CD4-positive, alpha-beta T cell treated with Interleukin-2 at 100 ng/mL for 4 hours (primary cell): ENCODE results near the gene ACAA1.
"Not testable (repeated sequence)": the region's sequence is repeated elsewhere in the genome, so short reads cannot be mapped to it uniquely, and the experiment has no call there.

Experiments used
- DNase-seq: peaks from one replicate; pipeline ENCODE4 v3.0.0-alpha.2; 2020; ENCODE audit warnings: low spot score

The ACAA1 gene, protein sequence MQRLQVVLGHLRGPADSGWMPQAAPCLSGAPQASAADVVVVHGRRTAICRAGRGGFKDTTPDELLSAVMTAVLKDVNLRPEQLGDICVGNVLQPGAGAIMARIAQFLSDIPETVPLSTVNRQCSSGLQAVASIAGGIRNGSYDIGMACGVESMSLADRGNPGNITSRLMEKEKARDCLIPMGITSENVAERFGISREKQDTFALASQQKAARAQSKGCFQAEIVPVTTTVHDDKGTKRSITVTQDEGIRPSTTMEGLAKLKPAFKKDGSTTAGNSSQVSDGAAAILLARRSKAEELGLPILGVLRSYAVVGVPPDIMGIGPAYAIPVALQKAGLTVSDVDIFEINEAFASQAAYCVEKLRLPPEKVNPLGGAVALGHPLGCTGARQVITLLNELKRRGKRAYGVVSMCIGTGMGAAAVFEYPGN

GRCh38 chr3:38136777-38137614, at the start of gene ACAA1:
ACAA1 (minus strand) TSS chr3:38137127; CDS start chr3:38137035, 92 bp downstream.
- peak; percentile 98 for DNase-seq

DNA sequence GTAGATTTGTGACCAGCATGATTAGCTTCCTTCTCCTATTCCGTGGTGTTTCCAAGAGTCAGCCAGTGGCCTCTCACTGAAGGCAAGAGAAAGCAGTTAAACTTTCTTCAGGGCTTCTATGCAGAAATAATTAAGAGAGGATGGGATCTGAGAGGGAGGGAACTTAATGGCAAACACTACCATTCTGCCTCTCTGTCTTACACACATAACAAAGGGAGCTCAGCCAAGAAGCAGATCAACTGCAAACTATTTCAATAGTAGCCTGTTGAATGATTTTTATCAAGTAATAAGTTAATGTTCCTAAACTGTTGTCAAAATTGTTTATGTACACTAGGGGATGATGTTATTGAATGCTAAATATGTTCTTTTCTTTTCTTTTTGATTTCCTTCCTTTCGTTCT, 40.3 kb upstream of the ACAA1 start:
- no peak for DNase-seq

GRCh38 chr3:38173834-38174418, 37.0 kb upstream of the ACAA1 start:
- no peak for DNase-seq

GRCh38 chr3:38171622-38172021, 34.7 kb upstream of the ACAA1 start:
- no peak for DNase-seq

DNA sequence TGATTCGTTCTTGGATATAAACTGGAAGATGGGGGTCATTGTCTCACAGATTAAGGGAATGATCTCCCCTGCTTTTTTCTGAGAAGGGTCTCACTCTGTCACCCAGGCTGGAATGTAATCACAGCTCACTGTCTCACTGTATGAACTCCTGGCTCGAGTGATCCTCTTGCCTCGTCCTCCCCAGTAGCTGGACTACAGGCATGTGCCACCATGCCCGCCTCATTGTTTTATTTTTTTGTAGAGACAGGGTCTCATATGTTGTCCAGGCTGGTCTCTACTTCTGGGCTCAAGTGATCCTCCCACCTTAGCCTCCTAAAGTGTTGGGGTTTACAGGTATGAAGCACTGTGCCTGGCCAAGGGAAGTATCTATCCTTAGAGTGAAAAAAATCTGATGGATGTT, 33.8 kb upstream of the ACAA1 start:
- no peak for DNase-seq

GRCh38 chr3:38169027-38169317, 32.0 kb upstream of the ACAA1 start:
- peak; percentile 27 for DNase-seq

DNA sequence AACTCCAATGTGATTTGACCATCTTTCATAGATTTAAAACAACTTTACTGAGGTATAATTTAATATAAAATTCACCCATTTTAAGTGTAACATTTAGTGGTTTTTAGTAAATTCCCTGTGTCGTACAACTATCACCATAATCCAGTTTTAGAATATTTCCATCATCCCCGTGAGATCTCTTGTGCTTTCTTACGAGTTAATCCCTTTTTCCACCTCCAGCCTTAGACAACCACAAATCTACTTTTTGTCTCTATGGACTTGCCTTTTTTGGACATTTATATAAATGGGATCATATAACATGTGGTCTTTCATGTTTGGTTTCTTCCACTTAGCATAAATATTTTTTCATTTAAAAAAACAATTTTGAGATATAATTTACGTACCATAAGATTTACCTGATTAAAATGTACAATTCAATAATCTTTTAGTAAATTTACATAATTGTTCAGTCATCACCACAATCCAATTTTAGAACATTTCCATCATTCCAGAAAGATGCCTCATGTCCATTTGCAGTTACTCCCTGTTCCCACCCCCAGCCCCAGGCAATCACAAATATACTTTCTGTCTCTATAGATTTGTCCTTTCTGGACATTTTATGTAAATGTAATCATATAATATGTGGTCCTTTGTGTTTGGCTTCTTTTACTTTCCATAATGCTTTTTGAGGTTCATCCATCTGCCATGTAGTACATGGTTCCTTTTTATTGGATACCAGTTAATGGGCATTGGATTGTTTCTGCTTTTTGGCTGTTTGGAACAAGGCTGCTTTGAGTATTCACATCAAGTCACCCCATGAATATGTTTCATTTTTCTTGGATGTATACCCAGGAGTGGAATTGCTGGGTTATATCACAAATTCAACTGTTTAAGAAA, 31.5 kb upstream of the ACAA1 start:
- no peak for DNase-seq

DNA sequence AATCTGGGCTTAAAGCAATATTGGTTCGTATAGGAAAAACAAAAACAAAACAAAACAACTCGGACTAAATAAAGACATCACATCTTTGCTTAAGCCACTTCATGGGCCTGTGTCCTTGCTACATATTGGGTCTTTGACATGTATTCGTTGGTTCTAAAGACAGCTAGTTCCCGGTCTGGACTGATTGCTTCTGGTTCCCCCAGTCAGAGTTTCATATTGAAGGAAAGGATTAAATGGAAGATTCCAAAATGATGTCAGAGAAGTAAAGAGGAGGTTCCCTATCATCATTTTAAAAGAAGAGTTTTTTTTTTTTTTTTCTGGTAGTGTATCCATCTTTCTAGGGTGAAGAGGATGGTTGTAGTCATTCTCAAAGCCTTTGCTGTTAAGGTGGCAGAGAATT, 30.7 kb upstream of the ACAA1 start:
- DNase-seq = no peak

DNA sequence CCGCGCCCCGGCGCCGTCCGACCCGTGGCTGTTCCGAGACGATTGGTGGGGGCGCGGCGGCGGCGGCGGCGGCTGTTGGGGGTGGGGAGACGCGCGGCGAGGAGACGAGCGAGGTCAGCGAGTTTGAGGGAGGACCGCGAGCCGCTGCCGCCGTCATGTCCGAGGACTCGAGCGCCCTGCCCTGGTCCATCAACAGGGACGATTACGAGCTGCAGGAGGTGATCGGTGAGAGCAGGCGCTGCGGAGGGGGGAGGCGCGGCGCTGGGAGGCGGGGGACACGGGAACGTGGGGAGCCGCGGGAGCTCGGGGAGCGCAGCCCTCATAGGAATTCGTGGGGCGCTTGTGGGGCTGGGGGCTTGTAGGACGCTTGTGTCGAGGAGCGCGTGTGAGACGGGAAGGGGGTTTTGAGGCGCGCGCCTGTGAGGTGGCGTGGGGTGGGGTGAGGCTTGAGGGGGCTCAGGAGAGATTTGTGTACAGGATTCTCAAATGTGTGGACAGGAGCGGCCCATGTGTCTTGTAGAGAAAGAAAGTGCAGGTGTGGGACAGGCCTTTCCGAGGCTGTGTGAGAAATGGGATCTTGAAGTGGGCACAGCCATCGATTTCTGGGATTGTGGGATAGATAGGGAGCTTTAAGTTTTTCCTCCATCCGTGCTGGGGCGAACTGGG, 28.9 kb upstream of the ACAA1 start:
- DNase-seq = no peak

- peak; percentile 99 for DNase-seq
Observed at GRCh38 chr3:38164952-38165721, 28.2 kb upstream of the ACAA1 start, which contains the start of gene OXSR1. OXSR1 (plus strand) TSS chr3:38165537; CDS start chr3:38165877, 340 bp downstream.

- DNase-seq = no peak
Observed at GRCh38 chr3:38164643-38164951, 27.7 kb upstream of the ACAA1 start.

- DNase-seq = no peak
Observed at GRCh38 chr3:38163841-38164642, 27.1 kb upstream of the ACAA1 start.

DNA sequence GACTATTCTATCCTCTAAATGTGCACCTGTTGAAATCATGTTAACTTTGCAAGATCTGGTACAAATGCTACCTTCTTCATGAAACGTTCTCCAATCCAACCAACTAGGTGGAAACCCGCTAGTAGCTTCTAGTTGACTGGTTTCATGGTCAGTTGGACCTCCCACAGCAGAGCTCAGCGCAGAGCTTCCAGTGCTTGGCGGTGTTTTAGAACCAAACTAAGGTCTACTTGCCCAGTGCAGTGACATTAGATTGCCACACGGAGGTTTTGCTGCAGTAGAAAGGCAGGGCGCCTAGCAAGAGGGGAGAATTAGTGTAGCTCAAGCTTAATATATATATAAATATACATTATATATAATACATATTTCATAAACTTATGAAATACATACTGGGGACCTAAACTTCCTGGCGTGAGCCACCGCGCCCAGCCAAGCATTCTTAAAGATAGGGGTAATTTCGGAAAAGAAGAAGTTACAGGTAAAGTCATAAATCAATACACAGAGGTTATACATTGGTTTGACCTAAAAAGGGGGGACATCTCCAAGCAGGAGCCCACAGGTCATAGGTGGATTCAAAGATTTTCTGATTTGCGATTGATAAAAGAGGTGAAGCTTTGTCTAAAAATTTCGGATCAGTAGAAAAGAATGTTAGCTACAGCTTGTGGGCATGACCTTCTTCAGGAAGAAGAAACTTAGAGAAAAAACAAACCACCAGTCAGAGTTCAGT, 26.4 kb upstream of the ACAA1 start:
- no peak for DNase-seq

- DNase-seq = not testable (repeated sequence)
Observed at GRCh38 chr3:38160704-38161103, 23.8 kb upstream of the ACAA1 start.

DNA sequence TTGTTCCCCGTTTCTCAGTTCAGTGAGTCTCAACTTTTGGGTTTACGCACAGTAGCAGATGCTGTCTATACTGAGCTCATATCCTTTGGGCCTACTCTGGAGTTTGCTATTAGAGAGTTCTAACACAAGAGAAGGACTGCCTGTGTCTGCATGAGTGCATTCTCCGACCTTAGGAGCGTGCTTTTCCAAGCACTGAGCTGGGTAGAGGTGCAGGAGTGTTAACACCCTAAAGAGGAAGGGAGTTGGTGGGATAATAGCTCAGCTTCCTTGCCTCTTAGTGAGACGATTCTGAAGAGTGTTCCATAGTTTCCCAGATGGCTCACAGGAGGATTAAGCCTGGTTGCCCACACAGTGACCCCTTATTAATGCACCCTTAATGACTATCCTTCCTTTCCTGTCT, 21.5 kb upstream of the ACAA1 start:
- DNase-seq = no peak

GRCh38 chr3:38157595-38157994, 20.7 kb upstream of the ACAA1 start:
- DNase-seq = no peak

DNA sequence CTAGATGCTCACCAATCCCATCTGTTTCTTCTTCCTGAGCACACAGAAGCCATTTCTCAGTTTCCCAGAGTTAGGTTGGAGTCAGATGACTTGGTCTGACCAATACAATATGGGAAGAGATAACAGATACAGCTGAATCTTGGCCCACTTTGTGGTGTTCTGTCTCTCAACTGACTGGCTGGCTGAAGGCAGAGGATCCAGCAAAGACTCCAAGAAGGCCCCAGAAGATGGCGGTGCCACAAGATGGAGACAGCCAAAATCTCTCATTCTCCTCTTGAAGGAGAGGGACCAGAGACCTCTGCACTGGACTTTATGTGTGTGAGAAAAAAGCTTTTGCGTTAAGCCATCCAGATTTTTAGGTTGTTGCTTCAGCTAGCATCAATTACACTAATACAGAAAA, 20.2 kb upstream of the ACAA1 start:
- no peak for DNase-seq

GRCh38 chr3:38155825-38156224, 18.9 kb upstream of the ACAA1 start:
- no peak for DNase-seq

- DNase-seq = no peak
Observed at GRCh38 chr3:38154625-38155255, 17.8 kb upstream of the ACAA1 start.
